Cardiac muscle cell (in vitro differentiated cells and primary cell): ENCODE measurements around the gene AVPI1. TPM values are rescaled to one million over a fixed set of nuclear protein-coding genes. Genes with fewer than 3 reads are reported as not detected.

Experiments used
- DNase-seq, 2 donors: peaks; one replicate each; pipeline versions ENCODE4 v3.0.0 to v3.0.0-alpha.2; 2010 to 2017; ENCODE audit warnings: low read depth in 1 of 2, low spot score in 1 of 2
- H3K27ac ChIP-seq: fragments of 200-600 bp; sonication (generic); 2 replicates; pipeline ENCODE4 v1.5.1; 2016
- H3K27me3 ChIP-seq: fragments of 200-600 bp; sonication (generic); 2 replicates; pipeline ENCODE4 v1.6.0; 2016; ENCODE audit warnings: control low read depth
- H3K36me3 ChIP-seq: fragments of 200-600 bp; sonication (generic); 2 replicates; pipeline ENCODE4 v1.5.1; 2016; ENCODE audit warnings: control low read depth
- H3K4me1 ChIP-seq: fragments of 200-600 bp; sonication (generic); 2 replicates; pipeline ENCODE4 v1.8.1; 2017; ENCODE audit warnings: low read depth, mild to moderate bottlenecking, mixed run types
- H3K4me3 ChIP-seq: fragments of 200-600 bp; sonication (generic); 2 replicates; pipeline ENCODE4 v1.5.1; 2016; ENCODE audit warnings: mild to moderate bottlenecking
- H3K9me3 ChIP-seq: fragments of 200-600 bp; sonication (generic); 2 replicates; pipeline ENCODE4 v1.5.1; 2017; ENCODE audit warnings: low read depth, mild to moderate bottlenecking, control low read depth
- CTCF ChIP-seq: IDR thresholded peaks from 2 replicates; pipeline ENCODE4 v1.5.1; 2012; ENCODE audit warnings: low read depth, mild to moderate bottlenecking, low read length
- polyA plus RNA-seq: library from polyadenylated mRNA; unstranded; fragments of >200 nt; fragmentation: Nextera tagmentation; extraction: Ambion mirVana; gene quantifications from 2 replicates; pipeline ENCODE4 v1.2.1, GENCODE V29; 2016
- total RNA-seq: library from RNA; depleted of rRNA; stranded (reverse); fragments of >200 nt; gene quantifications from 2 replicates; pipeline ENCODE4 v1.2.3, GENCODE V29; 2016

AVPI1 gene
- total and polyA plus RNA-seq, 2 experiments from 2014 or later = 8.7 to 15.8 TPM

DNA sequence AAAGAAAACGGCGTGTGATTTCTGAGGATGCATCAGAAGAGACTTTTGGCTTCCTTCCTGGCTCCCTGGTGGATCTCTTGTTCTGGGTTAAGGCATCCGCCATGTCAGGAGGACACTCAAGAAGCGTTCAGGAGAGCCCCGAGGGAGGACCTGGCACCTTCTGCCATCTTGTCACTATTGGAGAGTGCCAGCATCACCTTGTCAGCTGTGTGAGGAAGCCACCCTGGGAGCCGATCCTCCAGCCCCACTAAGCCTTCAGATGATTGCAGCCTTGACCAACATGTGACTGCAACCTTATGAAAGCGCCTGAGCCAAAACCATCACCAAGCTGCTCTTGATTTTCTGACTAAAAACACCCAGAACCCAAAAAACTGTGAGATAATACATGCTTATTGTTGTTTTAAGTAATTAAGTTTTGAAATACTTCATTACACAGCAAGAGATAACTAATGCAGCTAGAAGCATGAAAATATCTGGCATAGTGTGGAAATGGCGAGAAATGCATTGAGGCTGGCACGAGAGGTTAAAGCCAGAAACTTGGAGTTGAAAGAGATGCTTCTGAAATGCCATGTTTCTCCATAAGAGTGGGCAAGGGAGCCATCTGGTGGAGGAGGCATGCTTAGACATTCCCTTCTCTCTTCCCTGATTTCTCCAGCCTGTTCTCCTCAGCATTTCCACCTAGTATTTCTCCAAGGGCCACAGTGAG is 44.5 kb upstream of the AVPI1 start:
- peak; percentile 87 for TF ChIP-seq CTCF
- Histone ChIP-seq H3K4me1 (no peaks in the 10 kb centered on the region), H3K27ac (no peak overlapping the region), H3K36me3 (no peaks in the 10 kb centered on the region), H3K9me3 (no peaks in the 10 kb centered on the region), H3K27me3 (peaks cover 4% of the 10 kb centered on the region), H3K4me3 (no peak overlapping the region)
- DNase-seq = peak; percentile 83 to 84

DNA sequence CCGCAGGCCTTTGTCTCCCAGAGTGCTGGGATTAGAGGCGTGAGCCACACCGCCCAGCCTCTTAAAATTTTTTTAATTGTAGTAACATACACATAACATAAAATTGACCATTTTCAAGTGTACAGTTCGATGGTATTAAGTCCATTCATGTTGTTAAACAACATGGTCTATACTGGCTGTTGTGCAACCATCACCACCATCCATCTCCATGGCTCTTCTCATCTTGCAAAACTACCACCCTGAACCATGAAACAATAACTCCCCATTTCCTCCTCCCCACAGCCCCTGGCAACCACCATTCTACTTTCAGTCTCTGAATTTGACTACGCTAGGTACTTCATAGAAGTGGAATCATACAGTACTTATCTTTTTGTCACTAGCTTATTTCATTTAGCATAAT is 42.0 kb upstream of the AVPI1 start:
- Histone ChIP-seq H3K4me3 (no peak overlapping the region), H3K9me3 (no peaks in the 10 kb centered on the region), H3K36me3 (no peaks in the 10 kb centered on the region), H3K27me3 (no peaks in the 10 kb centered on the region), H3K4me1 (no peaks in the 10 kb centered on the region), H3K27ac (no peak overlapping the region)
- no peak for DNase-seq
- no peak for TF ChIP-seq CTCF

GRCh38 chr10:97726636-97727178 is 39.7 kb upstream of the AVPI1 start:
- peak in 1 of 2 donors; percentile 79 for DNase-seq
- H3K4me3 ChIP-seq = no peak overlapping the region
- H3K36me3 ChIP-seq = no peaks in the 10 kb centered on the region
- H3K27me3 ChIP-seq = no peaks in the 10 kb centered on the region
- no peaks in the 10 kb centered on the region for H3K4me1 ChIP-seq
- no peak overlapping the region for H3K27ac ChIP-seq
- TF ChIP-seq CTCF = no peak
- H3K9me3 ChIP-seq = no peaks in the 10 kb centered on the region

DNA sequence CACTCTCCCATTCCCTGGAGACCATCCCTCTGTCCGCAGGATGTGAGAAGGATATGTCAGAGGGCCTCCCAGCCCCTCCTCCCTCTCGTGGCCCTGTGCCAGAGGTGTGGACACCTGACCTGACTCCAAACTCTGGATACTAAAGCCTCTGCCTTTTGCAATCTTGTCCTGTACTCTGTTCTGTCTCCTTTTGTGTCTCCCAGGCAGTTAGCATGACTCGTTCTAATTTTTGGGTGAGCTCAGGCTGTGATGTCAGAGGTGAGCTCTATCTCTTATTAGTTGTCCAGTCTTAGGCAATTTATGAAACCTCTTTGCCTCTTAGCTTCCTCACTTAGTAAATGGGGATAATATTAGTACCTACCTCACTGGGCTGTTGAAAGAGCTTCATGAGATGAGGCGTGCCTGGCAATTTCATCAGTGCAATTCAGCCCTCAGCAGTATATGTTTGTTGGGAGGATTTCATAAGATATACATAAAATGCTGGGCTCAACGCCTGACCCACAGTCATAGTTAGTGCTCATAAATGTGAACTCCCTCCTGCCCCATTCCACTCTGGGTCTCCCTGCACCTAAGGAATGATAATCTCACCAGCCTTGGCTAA is 37.4 kb upstream of the AVPI1 start:
- no peak for TF ChIP-seq CTCF
- Histone ChIP-seq H3K27ac (no peak overlapping the region), H3K36me3 (no peaks in the 10 kb centered on the region), H3K4me1 (no peaks in the 10 kb centered on the region), H3K27me3 (no peaks in the 10 kb centered on the region), H3K9me3 (no peaks in the 10 kb centered on the region), H3K4me3 (no peak overlapping the region)
- peak in 1 of 2 donors; percentile 54 for DNase-seq

GRCh38 chr10:97723001-97723400 is 36.0 kb upstream of the AVPI1 start:
- Histone ChIP-seq H3K27me3 (no peaks in the 10 kb centered on the region), H3K36me3 (no peaks in the 10 kb centered on the region), H3K4me1 (no peaks in the 10 kb centered on the region), H3K9me3 (no peaks in the 10 kb centered on the region), H3K27ac (no peak overlapping the region), H3K4me3 (no peak overlapping the region)
- no peak for TF ChIP-seq CTCF
- DNase-seq = no peak
